Measurements from ENCODE around the gene TENM3.
"Not testable (repeated sequence)": the region's sequence is repeated elsewhere in the genome, so short reads cannot be mapped to it uniquely, and the experiment has no call there.

The TENM3 gene

GRCh38 chr4:182228991-182229577, 14.1 kb upstream of the TENM3 start:
- no peak for DNase-seq (ENCODE audit: low spot score)

- DNase-seq (ENCODE audit: low spot score) = no peak
These were observed 12.9 kb upstream of the TENM3 start for GRCh38 chr4:182230256-182230655.

- DNase-seq (ENCODE audit: low spot score) = no peak
These were observed 12.1 kb upstream of the TENM3 start for GRCh38 chr4:182231080-182231479.

GRCh38 chr4:182231496-182231895, 11.7 kb upstream of the TENM3 start:
- DNase-seq (ENCODE audit: low spot score) = no peak

- DNase-seq (ENCODE audit: low spot score) = no peak
These were observed 9.7 kb upstream of the TENM3 start for GRCh38 chr4:182233310-182234090.

- DNase-seq (ENCODE audit: low spot score) = no peak
These were observed 8.0 kb upstream of the TENM3 start for GRCh38 chr4:182235021-182235795.

GRCh38 chr4:182236186-182236585, 7.0 kb upstream of the TENM3 start:
- no peak for DNase-seq (ENCODE audit: low spot score)

GRCh38 chr4:182237010-182237409, 6.2 kb upstream of the TENM3 start:
- not testable (repeated sequence) for DNase-seq (ENCODE audit: low spot score)

- DNase-seq (ENCODE audit: low spot score) = no peak
These were observed 4.8 kb upstream of the TENM3 start for GRCh38 chr4:182238355-182238931.

- DNase-seq (ENCODE audit: low spot score) = no peak
These were observed 2.8 kb upstream of the TENM3 start for GRCh38 chr4:182240161-182241130.

GRCh38 chr4:182242260-182242659, 942 bp upstream of the TENM3 start:
- DNase-seq (ENCODE audit: low spot score) = not testable (repeated sequence)

GRCh38 chr4:182242787-182243186, 415 bp upstream of the TENM3 start:
- DNase-seq (ENCODE audit: low spot score) = no peak

- no peak for DNase-seq (ENCODE audit: low spot score)
These were observed 1.8 kb downstream of the TENM3 start for GRCh38 chr4:182245041-182245440.

GRCh38 chr4:182245541-182246215, 2.5 kb downstream of the TENM3 start:
- DNase-seq (ENCODE audit: low spot score) = no peak

GRCh38 chr4:182246401-182247205, 3.4 kb downstream of the TENM3 start:
- DNase-seq (ENCODE audit: low spot score) = no peak

GRCh38 chr4:182248295-182248694, 5.1 kb downstream of the TENM3 start:
- DNase-seq (ENCODE audit: low spot score) = no peak

GRCh38 chr4:182250446-182250845, 7.2 kb downstream of the TENM3 start:
- no peak for DNase-seq (ENCODE audit: low spot score)

- DNase-seq (ENCODE audit: low spot score) = no peak
These were observed 7.9 kb downstream of the TENM3 start for GRCh38 chr4:182251116-182251515.

GRCh38 chr4:182252220-182252619, 9.0 kb downstream of the TENM3 start:
- no peak for DNase-seq (ENCODE audit: low spot score)

Data from kidney capillary endothelial cell (primary cell).